Panc1 (cell line): ENCODE results near the gene KCNQ1OT1. TPM values are rescaled to one million over a fixed set of nuclear protein-coding genes. Genes with fewer than 3 reads are reported as not detected.

Experiments
- ATAC-seq: fragments of 200-7000 bp; cut with Tn5 transposase; 2 replicates; pipeline ENCODE4 v1.9.1; 2020; ENCODE audit warnings: mild to moderate bottlenecking, moderate library complexity
- BruUV-seq: library from RNA; stranded (reverse); fragments of 400-500 nt; replicated peaks from 2 replicates; lab custom pipeline; 2021; lab: Mats Ljungman, UMichigan
- CTCF ChIA-PET: fragments of 300-600 bp; sonication (Branson Sonifier 250); formaldehyde crosslinking; loops from one replicate; lab custom pipeline; 2022; ENCODE audit warnings: antibody characterized with exemption; lab: Charles Lee
- POLR2A ChIA-PET: fragments of 300-600 bp; sonication (Branson Sonifier 250); formaldehyde crosslinking; loops from one replicate; lab custom pipeline; 2022; ENCODE audit warnings: antibody characterized with exemption; lab: Charles Lee
- DNase-seq: peaks from one replicate; pipeline ENCODE4 v3.0.0-alpha.2; 2010; ENCODE audit warnings: low read depth, low spot score
- H3K27ac ChIP-seq: 2 replicates; pipeline ENCODE4 v1.5.1; 2011; ENCODE audit warnings: mild to moderate bottlenecking, low read length, inconsistent platforms
- H3K27me3 ChIP-seq: fragments of 200-500 bp; sonication (Bioruptor generic); 2 replicates; pipeline ENCODE4 v1.6.0; 2014; ENCODE audit warnings: low read length, inconsistent platforms; ENCODE audit not compliant: control insufficient read depth, insufficient read depth
- H3K36me3 ChIP-seq: fragments of 200-500 bp; sonication (Bioruptor generic); 2 replicates; pipeline ENCODE4 v1.5.1; 2014; ENCODE audit warnings: inconsistent platforms, mild to moderate bottlenecking, low read length, moderate library complexity; ENCODE audit not compliant: control insufficient read depth, insufficient read depth
- H3K4me1 ChIP-seq: 2 replicates; pipeline ENCODE4 v1.5.1; 2011; ENCODE audit warnings: inconsistent platforms, mild to moderate bottlenecking, low read length, moderate library complexity; ENCODE audit not compliant: control insufficient read depth, insufficient read depth
- H3K4me3 ChIP-seq, 2 experiments: 2 replicates each; pipeline ENCODE4 v1.5.1; 2011 to 2012; ENCODE audit warnings: low read depth in 2 of 2, low read length in 2 of 2, mild to moderate bottlenecking in 2 of 2, inconsistent platforms in 1 of 2, moderate library complexity in 1 of 2
- H3K9me3 ChIP-seq: fragments of 200-500 bp; sonication (Bioruptor generic); 2 replicates; pipeline ENCODE4 v1.5.1; 2014; ENCODE audit warnings: low read depth, mild to moderate bottlenecking, inconsistent platforms, low read length, moderate library complexity; ENCODE audit not compliant: control insufficient read depth, insufficient read depth
- POLR2AphosphoS5 ChIP-seq: IDR thresholded peaks from 2 replicates; pipeline ENCODE4 v1.6.1; 2012; ENCODE audit warnings: mild to moderate bottlenecking, low read depth, low read length, moderate library complexity
- SIN3A ChIP-seq: IDR thresholded peaks from 2 replicates; pipeline ENCODE4 v1.6.1; 2012; ENCODE audit warnings: low read depth, mild to moderate bottlenecking, low read length, moderate library complexity, borderline replicate concordance; ENCODE audit not compliant: insufficient read depth
- TCF7L2 ChIP-seq: IDR thresholded peaks from 2 replicates; pipeline ENCODE4 v1.6.1; 2011; ENCODE audit warnings: mild to moderate bottlenecking, low read depth, low read length, inconsistent platforms
- in situ Hi-C: cut with HindIII; loops from 2 replicates; pipeline ENCODE4 v1.10.0; 2016; ENCODE audit warnings: low sequenced_read_pairs, low pct_unique_long_range_greater_than_20kb
- intact Hi-C: fragments of 100-400 bp; cut with micrococcal nuclease; formaldehyde crosslinking; loops from one replicate; pipeline ENCODE4 v1.10.0; 2022; ENCODE audit not compliant: unreplicated experiment
- total RNA-seq: library from RNA; stranded (reverse); gene quantifications from one replicate; pipeline ENCODE4 v1.2.1, GENCODE V29; 2021; ENCODE audit not compliant: unreplicated experiment
- TF ChIP-seq, protein P1 (sequence below): fragments of 450-650 bp; IDR thresholded peaks from 2 replicates; pipeline ENCODE4 v1.5.1; 2017; ENCODE audit warnings: mild to moderate bottlenecking
- TF ChIP-seq, protein P2 (sequence below), 2 experiments: IDR thresholded peaks; 2 replicates each; pipeline ENCODE4 v1.6.1; 2011 to 2012; ENCODE audit warnings: low read depth in 2 of 2, control low read depth in 1 of 2, low read length in 1 of 2, mild to moderate bottlenecking in 1 of 2, moderate library complexity in 1 of 2; ENCODE audit not compliant: insufficient read depth in 1 of 2

Gene KCNQ1OT1
- total RNA-seq, 1 experiment from 2014 or later, result 1.3 TPM

DNA sequence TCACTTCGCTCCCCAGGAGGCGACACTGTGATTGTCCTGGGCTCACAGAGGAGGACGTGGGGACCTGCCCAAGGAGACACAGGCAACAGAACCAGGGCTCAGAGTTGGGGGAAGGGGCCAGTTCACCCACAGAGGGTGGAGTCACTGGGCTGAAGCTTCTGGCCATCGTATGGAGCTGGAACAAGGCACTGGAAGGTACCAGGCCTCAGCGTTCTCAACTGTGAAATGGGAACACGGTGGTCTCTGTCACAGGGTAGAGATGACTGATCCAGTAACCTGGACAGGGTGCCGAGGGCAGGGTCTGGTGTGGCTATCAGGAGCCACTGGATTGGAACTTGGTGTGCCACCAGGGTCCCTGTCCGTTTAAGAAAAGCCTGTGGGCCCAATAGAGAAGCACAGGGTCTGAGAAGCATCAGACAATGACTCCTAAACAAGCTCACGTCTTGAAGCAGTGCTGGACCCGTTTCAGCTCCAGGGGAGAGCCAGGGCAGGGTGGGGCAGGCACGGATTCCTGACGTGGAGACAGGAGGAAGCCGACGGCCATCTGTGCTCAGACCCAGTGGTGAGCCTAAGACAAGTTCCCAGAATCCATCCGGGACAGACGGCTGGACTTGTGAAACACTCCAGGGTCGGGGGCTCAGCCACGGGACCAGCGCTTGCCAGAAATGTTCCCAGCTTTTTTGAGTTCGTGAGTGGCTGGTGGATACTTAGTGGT lies 25.0 kb upstream of the KCNQ1OT1 start:
- no peak for ATAC-seq
- no peaks in the 10 kb centered on the region for H3K9me3 ChIP-seq
- H3K27me3 ChIP-seq, result no peaks in the 10 kb centered on the region
- H3K4me3 ChIP-seq, result no peak overlapping the region
- intact Hi-C loops (no loop called here), in situ Hi-C loops (loop anchor here (5.0 kb wide), 1 partner anchor 42 kb away; no protein-coding TSS in a partner anchor)
- DNase-seq, result no peak
- no peak overlapping the region for H3K27ac ChIP-seq
- no peaks in the 10 kb centered on the region for H3K36me3 ChIP-seq
- peaks cover 3% of the 10 kb centered on the region; the same call in 1 of the 2 replicates for H3K4me1 ChIP-seq
- TF ChIP-seq, protein P1, sequence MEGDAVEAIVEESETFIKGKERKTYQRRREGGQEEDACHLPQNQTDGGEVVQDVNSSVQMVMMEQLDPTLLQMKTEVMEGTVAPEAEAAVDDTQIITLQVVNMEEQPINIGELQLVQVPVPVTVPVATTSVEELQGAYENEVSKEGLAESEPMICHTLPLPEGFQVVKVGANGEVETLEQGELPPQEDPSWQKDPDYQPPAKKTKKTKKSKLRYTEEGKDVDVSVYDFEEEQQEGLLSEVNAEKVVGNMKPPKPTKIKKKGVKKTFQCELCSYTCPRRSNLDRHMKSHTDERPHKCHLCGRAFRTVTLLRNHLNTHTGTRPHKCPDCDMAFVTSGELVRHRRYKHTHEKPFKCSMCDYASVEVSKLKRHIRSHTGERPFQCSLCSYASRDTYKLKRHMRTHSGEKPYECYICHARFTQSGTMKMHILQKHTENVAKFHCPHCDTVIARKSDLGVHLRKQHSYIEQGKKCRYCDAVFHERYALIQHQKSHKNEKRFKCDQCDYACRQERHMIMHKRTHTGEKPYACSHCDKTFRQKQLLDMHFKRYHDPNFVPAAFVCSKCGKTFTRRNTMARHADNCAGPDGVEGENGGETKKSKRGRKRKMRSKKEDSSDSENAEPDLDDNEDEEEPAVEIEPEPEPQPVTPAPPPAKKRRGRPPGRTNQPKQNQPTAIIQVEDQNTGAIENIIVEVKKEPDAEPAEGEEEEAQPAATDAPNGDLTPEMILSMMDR, result no peak
- TF ChIP-seq, protein P2, sequence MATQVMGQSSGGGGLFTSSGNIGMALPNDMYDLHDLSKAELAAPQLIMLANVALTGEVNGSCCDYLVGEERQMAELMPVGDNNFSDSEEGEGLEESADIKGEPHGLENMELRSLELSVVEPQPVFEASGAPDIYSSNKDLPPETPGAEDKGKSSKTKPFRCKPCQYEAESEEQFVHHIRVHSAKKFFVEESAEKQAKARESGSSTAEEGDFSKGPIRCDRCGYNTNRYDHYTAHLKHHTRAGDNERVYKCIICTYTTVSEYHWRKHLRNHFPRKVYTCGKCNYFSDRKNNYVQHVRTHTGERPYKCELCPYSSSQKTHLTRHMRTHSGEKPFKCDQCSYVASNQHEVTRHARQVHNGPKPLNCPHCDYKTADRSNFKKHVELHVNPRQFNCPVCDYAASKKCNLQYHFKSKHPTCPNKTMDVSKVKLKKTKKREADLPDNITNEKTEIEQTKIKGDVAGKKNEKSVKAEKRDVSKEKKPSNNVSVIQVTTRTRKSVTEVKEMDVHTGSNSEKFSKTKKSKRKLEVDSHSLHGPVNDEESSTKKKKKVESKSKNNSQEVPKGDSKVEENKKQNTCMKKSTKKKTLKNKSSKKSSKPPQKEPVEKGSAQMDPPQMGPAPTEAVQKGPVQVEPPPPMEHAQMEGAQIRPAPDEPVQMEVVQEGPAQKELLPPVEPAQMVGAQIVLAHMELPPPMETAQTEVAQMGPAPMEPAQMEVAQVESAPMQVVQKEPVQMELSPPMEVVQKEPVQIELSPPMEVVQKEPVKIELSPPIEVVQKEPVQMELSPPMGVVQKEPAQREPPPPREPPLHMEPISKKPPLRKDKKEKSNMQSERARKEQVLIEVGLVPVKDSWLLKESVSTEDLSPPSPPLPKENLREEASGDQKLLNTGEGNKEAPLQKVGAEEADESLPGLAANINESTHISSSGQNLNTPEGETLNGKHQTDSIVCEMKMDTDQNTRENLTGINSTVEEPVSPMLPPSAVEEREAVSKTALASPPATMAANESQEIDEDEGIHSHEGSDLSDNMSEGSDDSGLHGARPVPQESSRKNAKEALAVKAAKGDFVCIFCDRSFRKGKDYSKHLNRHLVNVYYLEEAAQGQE (IDR thresholded peaks at IDR 0.05; ENCODE audit: insufficient read depth in 1 of 2, low read depth in 2 of 2, low read length in 1 of 2), result no peak
- no peak for TF ChIP-seq SIN3A
- TF ChIP-seq POLR2AphosphoS5, result no peak
- TF ChIP-seq TCF7L2, result no peak
- CTCF ChIA-PET, result no interaction called here
- BruUV-seq, result no TSS peak
- POLR2A ChIA-PET, result no interaction called here

DNA sequence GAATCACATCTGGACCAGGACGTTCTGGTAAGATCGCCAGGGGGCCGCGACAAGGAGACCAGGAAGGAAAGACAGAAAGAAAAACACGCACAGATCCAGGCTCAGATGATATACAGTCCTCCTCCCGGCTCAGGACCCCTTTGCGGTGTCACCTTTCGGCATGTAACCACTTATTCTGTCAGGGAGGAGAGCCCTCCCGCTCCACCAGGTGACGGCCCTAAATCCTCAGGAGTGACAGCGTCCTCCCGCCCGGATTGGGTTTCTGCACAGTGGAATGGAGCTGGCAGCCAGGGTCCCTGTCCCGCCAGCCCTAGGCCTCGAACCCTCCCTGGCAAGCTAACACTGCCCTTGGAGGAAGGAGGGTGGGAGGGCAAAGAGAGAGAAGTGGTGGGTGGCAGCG lies 24.3 kb upstream of the KCNQ1OT1 start:
- no peaks in the 10 kb centered on the region for H3K9me3 ChIP-seq
- DNase-seq, result no peak
- no peak overlapping the region for H3K27ac ChIP-seq
- H3K36me3 ChIP-seq, result no peaks in the 10 kb centered on the region
- ChIA-PET CTCF (no interaction called here), POLR2A (no interaction called here)
- H3K4me3 ChIP-seq, result no peak overlapping the region
- no TSS peak for BruUV-seq
- no peak for ATAC-seq
- no peak for TF ChIP-seq SIN3A
- TF ChIP-seq POLR2AphosphoS5, result no peak
- no peak for TF ChIP-seq TCF7L2
- TF ChIP-seq, protein P2 (IDR thresholded peaks at IDR 0.05; ENCODE audit: insufficient read depth in 1 of 2, low read depth in 2 of 2, low read length in 1 of 2), result no peak
- TF ChIP-seq, protein P1, result no peak
- intact Hi-C loops (no loop called here), in situ Hi-C loops (loop anchor here (5.0 kb wide), 1 partner anchor 43 kb away; no protein-coding TSS in a partner anchor)
- H3K27me3 ChIP-seq, result no peaks in the 10 kb centered on the region
- H3K4me1 ChIP-seq, result peaks cover 3% of the 10 kb centered on the region; the same call in 1 of the 2 replicates
